Type B pancreatic cell (in vitro differentiated cells): ENCODE results near the gene RIC8A. TPM values are rescaled to one million over a fixed set of nuclear protein-coding genes. Genes with fewer than 3 reads are reported as not detected.
"Not testable (repeated sequence)": the region's sequence is repeated elsewhere in the genome, so short reads cannot be mapped to it uniquely, and the experiment has no call there.

Source experiments
- DNase-seq: peaks from one replicate; pipeline ENCODE4 v3.0.0; 2021; ENCODE audit warnings: mixed read lengths; ENCODE audit not compliant: unreplicated experiment; ENCODE audit errors: extremely low spot score
- H3K27ac Mint-ChIP-seq: 2 replicates; pipeline ENCODE4 v1.8.0; 2021; ENCODE audit warnings: mild to moderate bottlenecking, mixed read lengths
- H3K27me3 Mint-ChIP-seq: 2 replicates; pipeline ENCODE4 v1.8.0; 2021; ENCODE audit warnings: mixed read lengths
- H3K36me3 Mint-ChIP-seq: 2 replicates; pipeline ENCODE4 v1.8.0; 2021; ENCODE audit warnings: mixed read lengths
- H3K4me1 Mint-ChIP-seq: one replicate; pipeline ENCODE4 v1.8.0; 2021; ENCODE audit warnings: mixed read lengths; ENCODE audit not compliant: unreplicated experiment
- H3K4me3 Mint-ChIP-seq: 2 replicates; pipeline ENCODE4 v1.8.0; 2021; ENCODE audit warnings: mild to moderate bottlenecking, mixed read lengths
- H3K9me3 Mint-ChIP-seq: 2 replicates; pipeline ENCODE4 v1.8.0; 2021; ENCODE audit warnings: mixed read lengths
- long read RNA-seq: library from polyadenylated mRNA; unstranded; transcript quantifications from one replicate; pipeline ENCODE4 v2.0.0, GENCODE V29; 2020
- total RNA-seq: library from RNA; stranded (reverse); gene quantifications from 2 replicates; pipeline ENCODE4 v1.2.1, GENCODE V29; 2021; ENCODE audit warnings: low replicate concordance
- TF ChIP-seq, protein P1 (sequence below): fragments of 200-600 bp; sonication (generic); conservative IDR thresholded peaks from 2 replicates; pipeline ENCODE4 v1.5.0; 2021; ENCODE audit warnings: antibody characterized with exemption, mild to moderate bottlenecking

Gene RIC8A
- 106 and 114 TPM in 2 replicates for total RNA-seq
- long read RNA-seq, transcript RIC8A-208 (8 exons, 2,565 nt), result minor isoform, 10 of 177 reads
- long read RNA-seq, transcript RIC8A-203 (10 exons, 3,703 nt), result major isoform, 125 of 177 reads
- long read RNA-seq, partial matches to known transcripts, result 7 of 177 reads
- long read RNA-seq, other reads (novel, unspliced or antisense), result 32 of 177 reads

- Mint-ChIP-seq H3K4me3 (peak within 1 kb of the TSS; percentile 98), H3K4me1 (peaks cover 16% of the 10 kb centered on the region), H3K27ac (peak within 1 kb of the TSS; percentile 100), H3K27me3 (no peaks in the 10 kb centered on the region), H3K9me3 (no peaks in the 10 kb centered on the region), H3K36me3 (peaks cover 2% of the 10 kb centered on the region)
- DNase-seq, result peak; percentile 96
- TF ChIP-seq, protein P1, sequence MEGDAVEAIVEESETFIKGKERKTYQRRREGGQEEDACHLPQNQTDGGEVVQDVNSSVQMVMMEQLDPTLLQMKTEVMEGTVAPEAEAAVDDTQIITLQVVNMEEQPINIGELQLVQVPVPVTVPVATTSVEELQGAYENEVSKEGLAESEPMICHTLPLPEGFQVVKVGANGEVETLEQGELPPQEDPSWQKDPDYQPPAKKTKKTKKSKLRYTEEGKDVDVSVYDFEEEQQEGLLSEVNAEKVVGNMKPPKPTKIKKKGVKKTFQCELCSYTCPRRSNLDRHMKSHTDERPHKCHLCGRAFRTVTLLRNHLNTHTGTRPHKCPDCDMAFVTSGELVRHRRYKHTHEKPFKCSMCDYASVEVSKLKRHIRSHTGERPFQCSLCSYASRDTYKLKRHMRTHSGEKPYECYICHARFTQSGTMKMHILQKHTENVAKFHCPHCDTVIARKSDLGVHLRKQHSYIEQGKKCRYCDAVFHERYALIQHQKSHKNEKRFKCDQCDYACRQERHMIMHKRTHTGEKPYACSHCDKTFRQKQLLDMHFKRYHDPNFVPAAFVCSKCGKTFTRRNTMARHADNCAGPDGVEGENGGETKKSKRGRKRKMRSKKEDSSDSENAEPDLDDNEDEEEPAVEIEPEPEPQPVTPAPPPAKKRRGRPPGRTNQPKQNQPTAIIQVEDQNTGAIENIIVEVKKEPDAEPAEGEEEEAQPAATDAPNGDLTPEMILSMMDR, result no peak
Observed at GRCh38 chr11:207208-207862, at the start of gene RIC8A, which contains the start of gene BET1L. Gene RIC8A, plus strand, starts transcription at chr11:207708. Its CDS starts 1,147 bp downstream, at chr11:208855. Gene BET1L, minus strand, starts transcription at chr11:207399. Its CDS starts 78 bp downstream, at chr11:207321.

GRCh38 chr11:180242-180641, 27.3 kb upstream of the RIC8A start:
- not testable (repeated sequence) for H3K27me3 Mint-ChIP-seq, H3K4me1 Mint-ChIP-seq, H3K4me3 Mint-ChIP-seq, H3K9me3 Mint-ChIP-seq, H3K27ac Mint-ChIP-seq, DNase-seq, H3K36me3 Mint-ChIP-seq
- TF ChIP-seq, protein P1, result peak; percentile 45

DNA sequence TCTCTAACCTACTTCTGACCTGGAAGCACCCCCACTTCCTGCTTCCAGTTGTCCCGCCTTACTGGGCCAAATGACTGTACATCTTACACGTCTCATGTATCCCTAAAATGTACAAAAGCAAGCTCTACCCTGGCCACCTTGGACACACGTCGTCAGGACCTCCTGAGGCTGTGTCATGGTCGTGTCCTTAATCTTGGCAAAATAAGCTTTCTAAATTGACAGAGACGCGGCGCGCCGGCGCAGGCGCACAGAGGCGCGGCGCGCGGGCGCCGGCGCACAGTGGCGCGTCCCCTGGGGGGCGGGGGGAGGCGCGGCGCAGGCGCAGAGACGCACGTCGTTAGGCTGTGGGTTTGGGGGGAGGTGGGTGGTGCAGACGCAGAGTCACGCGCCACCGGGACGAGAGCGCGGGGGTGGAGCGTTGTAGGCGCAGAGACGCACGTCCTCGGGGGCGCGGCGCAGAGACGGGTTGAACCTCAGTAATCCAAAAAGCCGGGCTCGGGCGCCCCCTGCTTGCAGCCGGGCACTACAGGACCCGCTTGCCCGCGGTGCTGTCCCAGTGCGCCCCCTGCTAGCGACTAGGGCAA, 18.2 kb upstream of the RIC8A start:
- DNase-seq, H3K27ac Mint-ChIP-seq, H3K27me3 Mint-ChIP-seq, H3K4me1 Mint-ChIP-seq, H3K4me3 Mint-ChIP-seq, H3K9me3 Mint-ChIP-seq, H3K36me3 Mint-ChIP-seq: not testable (repeated sequence)

- H3K36me3 Mint-ChIP-seq, H3K4me3 Mint-ChIP-seq, H3K27ac Mint-ChIP-seq, H3K4me1 Mint-ChIP-seq, H3K27me3 Mint-ChIP-seq, H3K9me3 Mint-ChIP-seq, DNase-seq: not testable (repeated sequence)
- TF ChIP-seq, protein P1, result peak; percentile 31
Observed at GRCh38 chr11:189843-190311, 17.6 kb upstream of the RIC8A start.

GRCh38 chr11:190546-190945, 17.0 kb upstream of the RIC8A start:
- H3K4me1 Mint-ChIP-seq, result not testable (repeated sequence)

DNA sequence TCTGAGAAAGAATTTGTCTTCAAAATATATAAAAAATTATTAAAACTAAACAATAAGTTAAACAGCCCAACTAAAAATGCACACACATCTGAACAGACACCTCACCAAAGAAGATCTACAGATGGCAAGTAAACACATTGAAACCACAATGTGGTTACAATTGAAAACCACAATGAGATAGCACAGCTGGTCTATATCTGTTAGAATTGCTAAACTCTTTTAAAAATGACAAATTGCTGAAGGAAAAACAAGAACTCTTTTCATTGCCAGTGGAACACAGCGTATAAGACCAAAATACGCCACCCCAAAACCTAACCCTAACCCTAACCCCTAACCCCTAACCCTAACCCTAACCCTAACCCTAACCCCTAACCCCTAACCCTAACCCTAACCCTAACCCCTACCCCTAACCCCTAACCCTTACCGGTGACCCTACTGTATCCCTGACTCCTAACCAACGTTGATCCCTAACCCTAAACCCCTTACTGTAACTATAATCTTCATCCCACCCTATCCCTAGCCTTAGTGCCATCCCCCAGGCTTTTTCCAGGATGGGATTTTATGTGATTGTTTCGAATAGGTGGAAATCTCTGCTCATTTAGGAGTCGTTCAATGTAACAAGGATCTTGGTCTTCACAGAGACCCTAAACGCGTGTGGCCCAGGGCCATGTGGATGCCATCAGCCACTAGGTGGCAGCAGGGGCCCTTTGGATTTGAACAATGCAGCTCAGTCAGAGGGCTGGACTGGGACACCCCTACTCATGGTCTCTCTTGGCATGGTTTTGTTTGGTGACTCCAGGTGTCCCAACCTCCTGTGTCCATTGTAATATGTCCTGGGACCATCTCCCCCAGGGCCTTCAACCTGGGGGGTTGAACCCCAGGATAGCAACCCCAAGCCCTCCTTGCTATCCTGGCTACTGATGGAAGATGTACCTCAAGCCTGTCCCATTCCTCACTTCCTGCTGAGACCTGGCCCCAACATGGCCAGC, 15.7 kb upstream of the RIC8A start:
- not testable (repeated sequence) for H3K36me3 Mint-ChIP-seq, H3K9me3 Mint-ChIP-seq, H3K27me3 Mint-ChIP-seq, H3K4me1 Mint-ChIP-seq, H3K4me3 Mint-ChIP-seq, H3K27ac Mint-ChIP-seq, DNase-seq
- TF ChIP-seq, protein P1, result peak; percentile 46

More at GRCh38 chr11:190546-190945, 17.0 kb upstream of the RIC8A start:
- H3K27ac Mint-ChIP-seq, DNase-seq, H3K4me3 Mint-ChIP-seq, H3K36me3 Mint-ChIP-seq, H3K27me3 Mint-ChIP-seq, H3K9me3 Mint-ChIP-seq: not testable (repeated sequence)

DNA sequence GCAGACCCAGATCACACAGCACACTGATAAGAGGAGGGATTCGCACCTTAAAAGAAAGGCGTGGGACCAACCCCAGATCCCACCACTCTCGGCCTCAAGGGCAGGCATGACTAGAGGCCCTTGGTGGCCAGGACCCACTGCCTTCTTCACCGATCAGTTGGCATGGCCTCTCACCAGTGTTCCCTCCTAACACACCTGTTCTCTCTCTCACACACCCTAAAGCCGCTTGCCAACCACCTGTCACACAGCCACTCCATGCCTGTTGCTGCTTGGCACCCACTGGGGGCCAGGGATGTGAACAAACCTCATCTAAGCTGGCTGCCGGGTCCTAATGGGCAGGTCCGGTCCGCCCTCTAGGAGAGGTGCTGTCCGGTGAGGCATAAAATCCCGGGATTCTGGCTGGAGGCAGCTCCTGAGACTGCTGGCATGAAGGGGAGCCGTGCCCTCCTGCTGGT, 14.8 kb upstream of the RIC8A start, which contains the start of gene SCGB1C1:
Gene SCGB1C1 (plus strand): TSS at position 405 of the 455 bp plus-strand sequence. CDS start 22 bp downstream, at position 427.
- not testable (repeated sequence) for H3K4me3 Mint-ChIP-seq, H3K27me3 Mint-ChIP-seq, H3K27ac Mint-ChIP-seq, H3K9me3 Mint-ChIP-seq, DNase-seq, H3K36me3 Mint-ChIP-seq, H3K4me1 Mint-ChIP-seq

DNA sequence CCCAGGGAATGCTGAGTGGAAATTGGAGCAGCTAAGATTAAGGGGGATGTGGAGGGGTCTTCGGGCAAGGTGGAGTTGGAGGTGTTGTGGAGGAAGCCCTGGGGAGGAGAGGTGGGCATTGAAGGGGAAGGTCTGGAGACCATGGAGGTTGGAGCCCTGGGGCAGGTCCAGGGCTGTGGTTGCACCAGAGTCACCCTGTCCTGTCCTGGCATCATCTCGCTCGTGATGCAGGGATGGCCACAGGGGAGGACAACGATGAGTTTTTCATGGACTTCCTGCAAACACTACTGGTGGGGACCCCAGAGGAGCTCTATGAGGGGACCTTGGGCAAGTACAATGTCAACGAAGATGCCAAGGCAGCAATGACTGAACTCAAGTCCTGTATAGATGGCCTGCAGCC, 14.0 kb upstream of the RIC8A start:
- not testable (repeated sequence) for H3K27ac Mint-ChIP-seq, H3K4me3 Mint-ChIP-seq, H3K4me1 Mint-ChIP-seq, H3K27me3 Mint-ChIP-seq, H3K9me3 Mint-ChIP-seq, H3K36me3 Mint-ChIP-seq
- DNase-seq, result peak; percentile 61
